ENCODE results near the gene HMGCS1. TPM values are rescaled to one million over a fixed set of nuclear protein-coding genes. Genes with fewer than 3 reads are reported as not detected.

The HMGCS1 gene
- total RNA-seq, 2 experiments from 2014 or later = 43.3 to 52.7 TPM

DNA sequence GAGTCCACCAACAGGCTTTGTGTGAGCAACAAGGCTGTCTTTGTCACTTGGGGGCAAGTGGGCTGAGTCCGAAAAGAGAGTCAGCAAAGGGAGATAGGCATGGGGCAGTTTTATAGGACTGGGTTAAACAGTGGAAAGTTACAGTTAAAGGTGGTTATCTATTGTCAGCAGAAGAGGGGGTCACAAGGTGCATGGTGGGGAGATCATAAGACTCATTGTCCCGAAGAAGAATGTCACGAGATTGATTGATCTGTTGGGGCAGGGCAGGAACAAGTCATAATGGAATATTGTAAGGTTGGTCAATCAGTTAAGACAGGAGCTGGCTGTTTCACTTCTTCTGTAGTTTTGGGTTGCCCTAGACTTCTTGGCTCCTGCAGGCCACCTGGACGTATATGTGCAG is 7.6 kb upstream of the HMGCS1 start:
- intact Hi-C loops (cut with DNase I, micrococcal nuclease) = no loop called here
- TF ChIP-seq CTCF (IDR thresholded peaks at IDR 0.05) = no peak
- no peaks in the 10 kb centered on the region for H3K27me3 ChIP-seq (ENCODE audit: control insufficient read depth in 1 of 2, insufficient read depth in 2 of 2, low read length in 2 of 2)
- Mint-ChIP-seq H3K4me1 (ENCODE audit: low read depth) (no peaks in the 10 kb centered on the region), H3K27ac (no peak overlapping the region), H3K27me3 (no peaks in the 10 kb centered on the region), H3K36me3 (ENCODE audit: low read depth) (no peaks in the 10 kb centered on the region), H3K9me3 (no peaks in the 10 kb centered on the region), H3K4me3 (no peak overlapping the region)
- ATAC-seq (ENCODE audit: poor library complexity) = no peak
- no peaks in the 10 kb centered on the region for H3K9me3 ChIP-seq (ENCODE audit: control insufficient read depth in 1 of 2, insufficient read depth in 1 of 2, low read length in 2 of 2)
- H3K27ac ChIP-seq (ENCODE audit: low read depth in 1 of 2, low read length in 2 of 2) = no peak overlapping the region
- ChIA-PET POLR2A (no interaction called here), CTCF (no interaction called here)
- H3K4me1 ChIP-seq (ENCODE audit: insufficient read depth, low read length) = no peaks in the 10 kb centered on the region
- no peaks in the 10 kb centered on the region for H3K36me3 ChIP-seq (ENCODE audit: insufficient read depth, low read length)
- DNase-seq = no peak
- no peak overlapping the region for H3K4me3 ChIP-seq (ENCODE audit: low read length)

DNA sequence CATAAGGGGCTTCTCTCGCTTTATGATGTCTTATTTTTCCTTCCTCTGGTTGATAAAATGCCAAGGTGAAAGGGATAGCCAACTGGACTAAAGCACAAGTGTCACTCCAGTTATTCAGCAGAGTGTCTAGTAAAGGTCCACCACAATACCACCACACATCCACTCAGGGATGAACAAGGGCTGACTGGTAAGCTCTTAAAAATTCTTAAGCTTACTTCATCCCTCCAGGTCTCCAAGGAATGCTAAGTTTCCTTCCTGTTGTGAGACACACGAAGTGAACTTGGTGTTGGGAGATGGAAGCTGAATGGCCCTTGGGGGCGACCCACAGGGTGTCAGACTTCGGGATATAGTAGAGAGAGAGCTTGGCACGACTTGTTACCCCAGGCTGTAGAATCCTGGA is 3.2 kb upstream of the HMGCS1 start:
- no peak overlapping the region for H3K27ac Mint-ChIP-seq
- ATAC-seq (ENCODE audit: poor library complexity) (no peak), DNase-seq (no peak)
- H3K4me3 ChIP-seq (ENCODE audit: low read length) = no peak overlapping the region
- no peaks in the 10 kb centered on the region for H3K9me3 Mint-ChIP-seq
- H3K36me3 Mint-ChIP-seq (ENCODE audit: low read depth) = peaks cover 9% of the 10 kb centered on the region
- peaks cover 16% of the 10 kb centered on the region for H3K4me1 ChIP-seq (ENCODE audit: insufficient read depth, low read length)
- no peaks in the 10 kb centered on the region for H3K27me3 ChIP-seq (ENCODE audit: control insufficient read depth in 1 of 2, insufficient read depth in 2 of 2, low read length in 2 of 2)
- intact Hi-C loops (cut with DNase I, micrococcal nuclease) = loop anchor here in 1 of 2 experiments (10.0 kb wide), 3 partner anchors 198 to 1488 kb away; partner anchors contain the start of genes C5orf34 and MRPS30
- POLR2A ChIA-PET = no interaction called here
- H3K9me3 ChIP-seq (ENCODE audit: control insufficient read depth in 1 of 2, insufficient read depth in 1 of 2, low read length in 2 of 2) = no peaks in the 10 kb centered on the region
- peaks cover 22% of the 10 kb centered on the region for H3K4me1 Mint-ChIP-seq (ENCODE audit: low read depth)
- no peak overlapping the region for H3K27ac ChIP-seq (ENCODE audit: low read depth in 1 of 2, low read length in 2 of 2)
- CTCF ChIA-PET = no interaction called here
- no peak for TF ChIP-seq CTCF (IDR thresholded peaks at IDR 0.05)
- H3K36me3 ChIP-seq (ENCODE audit: insufficient read depth, low read length) = no peaks in the 10 kb centered on the region
- H3K4me3 Mint-ChIP-seq = no peak overlapping the region
- no peaks in the 10 kb centered on the region for H3K27me3 Mint-ChIP-seq

- Histone ChIP-seq H3K4me3 (ENCODE audit: low read length) (no peak overlapping the region), H3K27ac (ENCODE audit: low read depth in 1 of 2, low read length in 2 of 2) (no peak overlapping the region), H3K27me3 (ENCODE audit: control insufficient read depth in 1 of 2, insufficient read depth in 2 of 2, low read length in 2 of 2) (no peaks in the 10 kb centered on the region), H3K36me3 (ENCODE audit: insufficient read depth, low read length) (no peaks in the 10 kb centered on the region), H3K9me3 (ENCODE audit: control insufficient read depth in 1 of 2, insufficient read depth in 1 of 2, low read length in 2 of 2) (no peaks in the 10 kb centered on the region), H3K4me1 (ENCODE audit: insufficient read depth, low read length) (peaks cover 16% of the 10 kb centered on the region)
- ChIA-PET POLR2A (no interaction called here), CTCF (no interaction called here)
- peaks cover 24% of the 10 kb centered on the region for H3K4me1 Mint-ChIP-seq (ENCODE audit: low read depth)
- DNase-seq = no peak
- intact Hi-C loops (cut with DNase I, micrococcal nuclease) = loop anchor here in 1 of 2 experiments (2.0 to 10.0 kb wide), 5 partner anchors 73 to 1489 kb away; partner anchors contain the start of genes C5orf34 and MRPS30
- ATAC-seq (ENCODE audit: poor library complexity) = no peak
- peaks cover 9% of the 10 kb centered on the region for H3K36me3 Mint-ChIP-seq (ENCODE audit: low read depth)
- no peaks in the 10 kb centered on the region for H3K9me3 Mint-ChIP-seq
- no peaks in the 10 kb centered on the region for H3K27me3 Mint-ChIP-seq
- H3K4me3 Mint-ChIP-seq = no peak overlapping the region
- no peak overlapping the region for H3K27ac Mint-ChIP-seq
- TF ChIP-seq CTCF (IDR thresholded peaks at IDR 0.05) = no peak
These were observed 2.5 kb upstream of the HMGCS1 start for GRCh38 chr5:43315682-43316081.
